DOHH2 (cell line): ENCODE results near the gene RPL13A.

Experiments used
- EZH2phosphoT487 ChIP-seq: fragments of 200-600 bp; sonication (generic); IDR thresholded peaks from 2 replicates; pipeline ENCODE4 v1.6.1; 2017; ENCODE audit warnings: borderline replicate concordance, mild to moderate bottlenecking, antibody characterized with exemption, low read length, moderate library complexity, mixed read lengths
- TF ChIP-seq, protein P1 (sequence below): fragments of 200-600 bp; sonication (generic); IDR thresholded peaks from one replicate; pipeline ENCODE4 v1.5.1; 2014; ENCODE audit warnings: antibody characterized with exemption, mild to moderate bottlenecking, low read depth, low read length; ENCODE audit not compliant: poor library complexity, severe bottlenecking

DNA sequence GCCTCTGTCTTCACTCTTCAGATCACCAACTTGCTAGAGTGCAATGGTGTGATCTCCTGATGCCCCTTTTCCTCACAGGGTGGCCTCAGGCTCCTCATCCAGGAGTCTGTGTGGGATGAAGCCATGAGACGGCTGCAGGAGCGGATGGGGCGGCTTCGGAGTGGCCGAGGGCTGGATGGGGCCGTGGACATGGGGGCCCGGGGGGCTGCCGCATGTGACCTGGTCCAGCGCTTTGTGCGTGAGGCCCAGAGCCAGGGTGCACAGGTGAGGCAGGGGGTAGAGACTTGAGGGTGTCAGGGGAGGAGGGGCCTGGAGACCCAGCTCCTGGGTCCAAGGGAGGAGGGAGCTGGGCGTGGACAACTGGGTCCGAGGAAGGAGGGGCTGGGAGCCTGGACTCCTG, 24.9 kb upstream of the RPL13A start:
- TF ChIP-seq, protein P1, sequence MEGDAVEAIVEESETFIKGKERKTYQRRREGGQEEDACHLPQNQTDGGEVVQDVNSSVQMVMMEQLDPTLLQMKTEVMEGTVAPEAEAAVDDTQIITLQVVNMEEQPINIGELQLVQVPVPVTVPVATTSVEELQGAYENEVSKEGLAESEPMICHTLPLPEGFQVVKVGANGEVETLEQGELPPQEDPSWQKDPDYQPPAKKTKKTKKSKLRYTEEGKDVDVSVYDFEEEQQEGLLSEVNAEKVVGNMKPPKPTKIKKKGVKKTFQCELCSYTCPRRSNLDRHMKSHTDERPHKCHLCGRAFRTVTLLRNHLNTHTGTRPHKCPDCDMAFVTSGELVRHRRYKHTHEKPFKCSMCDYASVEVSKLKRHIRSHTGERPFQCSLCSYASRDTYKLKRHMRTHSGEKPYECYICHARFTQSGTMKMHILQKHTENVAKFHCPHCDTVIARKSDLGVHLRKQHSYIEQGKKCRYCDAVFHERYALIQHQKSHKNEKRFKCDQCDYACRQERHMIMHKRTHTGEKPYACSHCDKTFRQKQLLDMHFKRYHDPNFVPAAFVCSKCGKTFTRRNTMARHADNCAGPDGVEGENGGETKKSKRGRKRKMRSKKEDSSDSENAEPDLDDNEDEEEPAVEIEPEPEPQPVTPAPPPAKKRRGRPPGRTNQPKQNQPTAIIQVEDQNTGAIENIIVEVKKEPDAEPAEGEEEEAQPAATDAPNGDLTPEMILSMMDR: no peak
- no peak for TF ChIP-seq EZH2phosphoT487
